Stimulated activated naive CD8-positive, alpha-beta T cell treated with anti-CD3 and anti-CD28 coated beads, Interleukin-15, amount 100 ng/mL, for 72 hours (primary cell): Measurements from ENCODE around the gene CAPN2.
A peak's percentile ranks its signal among the peaks of the same experiment; 100 is the strongest.
"Not testable (repeated sequence)": the region's sequence is repeated elsewhere in the genome, so short reads cannot be mapped to it uniquely, and the experiment has no call there.

Source experiments
- ATAC-seq: fragments of 150-1000 bp; cut with Tn5 transposase; 2 replicates; pipeline ENCODE4 v1.10.0; 2021; ENCODE audit warnings: mild to moderate bottlenecking, moderate library complexity
- DNase-seq, 2 donors: peaks; one replicate each; pipeline ENCODE4 v3.0.0; 2021 to 2022
- H3K27ac Mint-ChIP-seq, 2 donors: one replicate each; pipeline ENCODE4 v1.8.0; 2022; ENCODE audit warnings: mild to moderate bottlenecking in 2 of 2, mixed read lengths in 2 of 2, moderate library complexity in 2 of 2
- H3K27me3 Mint-ChIP-seq: one replicate; pipeline ENCODE4 v1.8.0; 2022; ENCODE audit warnings: mixed read lengths
- H3K4me1 Mint-ChIP-seq: one replicate; pipeline ENCODE4 v1.8.0; 2022; ENCODE audit warnings: mild to moderate bottlenecking, mixed read lengths
- H3K4me3 Mint-ChIP-seq, 2 donors: one replicate each; pipeline ENCODE4 v1.8.0; 2022; ENCODE audit warnings: mild to moderate bottlenecking in 2 of 2, mixed read lengths in 2 of 2, moderate library complexity in 1 of 2
- H3K9me3 Mint-ChIP-seq, 2 donors: one replicate each; pipeline ENCODE4 v1.8.0; 2022; ENCODE audit warnings: mixed read lengths in 2 of 2

Gene CAPN2

GRCh38 chr1:223794136-223794880 is 82.0 kb downstream of the CAPN2 start:
- ATAC-seq (no peak), DNase-seq (no peak)
- Mint-ChIP-seq H3K4me3 (no peak overlapping the region), H3K9me3 (no peaks in the 10 kb centered on the region), H3K4me1 (no peaks in the 10 kb centered on the region), H3K27ac (no peak overlapping the region), H3K27me3 (no peaks in the 10 kb centered on the region)

GRCh38 chr1:223796210-223796609 is 83.9 kb downstream of the CAPN2 start:
- Mint-ChIP-seq H3K27me3 (no peaks in the 10 kb centered on the region), H3K4me3 (no peak overlapping the region), H3K27ac (peak overlapping the region in 1 of 2 donors; percentile 39), H3K4me1 (no peaks in the 10 kb centered on the region), H3K9me3 (no peaks in the 10 kb centered on the region)
- ATAC-seq (no peak), DNase-seq (no peak)

GRCh38 chr1:223802032-223802431 is 89.7 kb downstream of the CAPN2 start:
- Mint-ChIP-seq H3K9me3 (no peaks in the 10 kb centered on the region), H3K27ac (no peak overlapping the region), H3K4me1 (no peaks in the 10 kb centered on the region), H3K4me3 (no peak overlapping the region), H3K27me3 (no peaks in the 10 kb centered on the region)
- ATAC-seq, result no peak
- DNase-seq, result no peak

- ATAC-seq (no peak), DNase-seq (no peak)
- no peak overlapping the region for H3K4me3 Mint-ChIP-seq
- H3K27me3 Mint-ChIP-seq, result no peaks in the 10 kb centered on the region
- no peaks in the 10 kb centered on the region for H3K4me1 Mint-ChIP-seq
- no peaks in the 10 kb centered on the region for H3K9me3 Mint-ChIP-seq
- no peak overlapping the region for H3K27ac Mint-ChIP-seq
These were observed 90.3 kb downstream of the CAPN2 start for GRCh38 chr1:223802602-223803001.

- Mint-ChIP-seq H3K4me3 (no peak overlapping the region), H3K9me3 (no peaks in the 10 kb centered on the region), H3K27ac (no peak overlapping the region), H3K27me3 (no peaks in the 10 kb centered on the region), H3K4me1 (no peaks in the 10 kb centered on the region)
- ATAC-seq (no peak), DNase-seq (no peak)
These were observed 90.9 kb downstream of the CAPN2 start for GRCh38 chr1:223803211-223803610.

GRCh38 chr1:223809905-223810304 is 97.6 kb downstream of the CAPN2 start:
- H3K9me3 Mint-ChIP-seq, H3K4me3 Mint-ChIP-seq, H3K27me3 Mint-ChIP-seq, DNase-seq, H3K27ac Mint-ChIP-seq, ATAC-seq: not testable (repeated sequence)
- peaks cover 20% of the 10 kb centered on the region for H3K4me1 Mint-ChIP-seq

- H3K4me3 Mint-ChIP-seq, result no peak overlapping the region
- no peak overlapping the region for H3K27ac Mint-ChIP-seq
- peaks cover 26% of the 10 kb centered on the region for H3K4me1 Mint-ChIP-seq
- H3K9me3 Mint-ChIP-seq, result no peaks in the 10 kb centered on the region
- ATAC-seq (no peak), DNase-seq (no peak)
- no peaks in the 10 kb centered on the region for H3K27me3 Mint-ChIP-seq
These were observed 98.2 kb downstream of the CAPN2 start for GRCh38 chr1:223810586-223810985.

- no peak overlapping the region for H3K27ac Mint-ChIP-seq
These were observed 99.3 kb downstream of the CAPN2 start for GRCh38 chr1:223811634-223812101.

GRCh38 chr1:223813645-223814044 is 101.3 kb downstream of the CAPN2 start:
- H3K4me3 Mint-ChIP-seq, result no peak overlapping the region
- H3K9me3 Mint-ChIP-seq, result no peaks in the 10 kb centered on the region
- ATAC-seq, result no peak
- H3K4me1 Mint-ChIP-seq, result peaks cover 27% of the 10 kb centered on the region
- DNase-seq, result no peak
- no peak overlapping the region for H3K27ac Mint-ChIP-seq
- no peaks in the 10 kb centered on the region for H3K27me3 Mint-ChIP-seq

More at GRCh38 chr1:223811634-223812101, 99.3 kb downstream of the CAPN2 start:
- no peak for DNase-seq
- Mint-ChIP-seq H3K27me3 (no peaks in the 10 kb centered on the region), H3K4me1 (peaks cover 27% of the 10 kb centered on the region), H3K9me3 (no peaks in the 10 kb centered on the region), H3K4me3 (no peak overlapping the region)
- peak; percentile 66 for ATAC-seq

GRCh38 chr1:223815020-223815853 is 102.9 kb downstream of the CAPN2 start:
- H3K4me1 Mint-ChIP-seq, result peaks cover 27% of the 10 kb centered on the region
- no peak for ATAC-seq
- no peak for DNase-seq
- H3K27me3 Mint-ChIP-seq, result no peaks in the 10 kb centered on the region
- H3K27ac Mint-ChIP-seq, result no peak overlapping the region
- no peak overlapping the region for H3K4me3 Mint-ChIP-seq
- no peaks in the 10 kb centered on the region for H3K9me3 Mint-ChIP-seq

- no peak for DNase-seq
- H3K9me3 Mint-ChIP-seq, result no peaks in the 10 kb centered on the region
- H3K27ac Mint-ChIP-seq, result no peak overlapping the region
- no peak for ATAC-seq
- H3K27me3 Mint-ChIP-seq, result no peaks in the 10 kb centered on the region
- peaks cover 27% of the 10 kb centered on the region for H3K4me1 Mint-ChIP-seq
- no peak overlapping the region for H3K4me3 Mint-ChIP-seq
These were observed 103.5 kb downstream of the CAPN2 start for GRCh38 chr1:223815865-223816264.

- H3K27ac Mint-ChIP-seq, DNase-seq, ATAC-seq: not testable (repeated sequence)
These were observed 104.9 kb downstream of the CAPN2 start for GRCh38 chr1:223817265-223817664.

GRCh38 chr1:223819730-223820514 is 107.6 kb downstream of the CAPN2 start:
- no peak overlapping the region for H3K27ac Mint-ChIP-seq
- DNase-seq (no peak), ATAC-seq (no peak)
- no peak overlapping the region for H3K4me3 Mint-ChIP-seq
- no peaks in the 10 kb centered on the region for H3K9me3 Mint-ChIP-seq
- peaks cover 26% of the 10 kb centered on the region for H3K4me1 Mint-ChIP-seq
- H3K27me3 Mint-ChIP-seq, result no peaks in the 10 kb centered on the region

More at GRCh38 chr1:223817265-223817664, 104.9 kb downstream of the CAPN2 start:
- H3K4me1 Mint-ChIP-seq, result peaks cover 27% of the 10 kb centered on the region
- not testable (repeated sequence) for H3K9me3 Mint-ChIP-seq, H3K4me3 Mint-ChIP-seq, H3K27me3 Mint-ChIP-seq

GRCh38 chr1:223820515-223820858 is 108.1 kb downstream of the CAPN2 start:
- ATAC-seq (no peak), DNase-seq (no peak)
- H3K9me3 Mint-ChIP-seq, result no peaks in the 10 kb centered on the region
- H3K27me3 Mint-ChIP-seq, result no peaks in the 10 kb centered on the region
- no peak overlapping the region for H3K4me3 Mint-ChIP-seq
- H3K4me1 Mint-ChIP-seq, result peaks cover 26% of the 10 kb centered on the region
- H3K27ac Mint-ChIP-seq, result no peak overlapping the region

GRCh38 chr1:223820971-223821370 is 108.6 kb downstream of the CAPN2 start:
- no peak for DNase-seq

More at GRCh38 chr1:223820971-223821370, 108.6 kb downstream of the CAPN2 start:
- ATAC-seq, result no peak
- H3K27ac Mint-ChIP-seq, result no peak overlapping the region
- H3K27me3 Mint-ChIP-seq, result no peaks in the 10 kb centered on the region
- H3K4me3 Mint-ChIP-seq, result no peak overlapping the region
- no peaks in the 10 kb centered on the region for H3K9me3 Mint-ChIP-seq
- peaks cover 29% of the 10 kb centered on the region for H3K4me1 Mint-ChIP-seq
